GM12873 (cell line): Measurements from ENCODE around the gene CCDC47.

Experiments
- CTCF ChIP-seq: IDR thresholded peaks from 2 replicates; pipeline ENCODE4 v1.5.1; 2012; ENCODE audit warnings: low read depth, mild to moderate bottlenecking, moderate library complexity, low read length, control low read depth; ENCODE audit not compliant: insufficient read depth; ENCODE audit errors: missing control alignments

CCDC47 gene

GRCh38 chr17:63695889-63696288 lies 77.5 kb downstream of the CCDC47 start:
- no peak for TF ChIP-seq CTCF
